ENCODE results near the gene LRRC14B. TPM values are rescaled to one million over a fixed set of nuclear protein-coding genes. Genes with fewer than 3 reads are reported as not detected.

LRRC14B gene
- total RNA-seq, 1 donor from 2014 or later, result not detected

- no peak overlapping the region for H3K9ac ChIP-seq (ENCODE audit: low read length)
- peaks cover 9% of the 10 kb centered on the region for H3K4me1 Mint-ChIP-seq (ENCODE audit: low read depth, unreplicated experiment)
- peaks cover 7% of the 10 kb centered on the region for H3K4me1 ChIP-seq (ENCODE audit: insufficient read depth, low read length)
- no peaks in the 10 kb centered on the region for H3K36me3 ChIP-seq (ENCODE audit: insufficient read depth, low read length)
- H3K27me3 Mint-ChIP-seq (ENCODE audit: low read depth, unreplicated experiment), result peaks cover 14% of the 10 kb centered on the region
- TF ChIP-seq, protein P1, sequence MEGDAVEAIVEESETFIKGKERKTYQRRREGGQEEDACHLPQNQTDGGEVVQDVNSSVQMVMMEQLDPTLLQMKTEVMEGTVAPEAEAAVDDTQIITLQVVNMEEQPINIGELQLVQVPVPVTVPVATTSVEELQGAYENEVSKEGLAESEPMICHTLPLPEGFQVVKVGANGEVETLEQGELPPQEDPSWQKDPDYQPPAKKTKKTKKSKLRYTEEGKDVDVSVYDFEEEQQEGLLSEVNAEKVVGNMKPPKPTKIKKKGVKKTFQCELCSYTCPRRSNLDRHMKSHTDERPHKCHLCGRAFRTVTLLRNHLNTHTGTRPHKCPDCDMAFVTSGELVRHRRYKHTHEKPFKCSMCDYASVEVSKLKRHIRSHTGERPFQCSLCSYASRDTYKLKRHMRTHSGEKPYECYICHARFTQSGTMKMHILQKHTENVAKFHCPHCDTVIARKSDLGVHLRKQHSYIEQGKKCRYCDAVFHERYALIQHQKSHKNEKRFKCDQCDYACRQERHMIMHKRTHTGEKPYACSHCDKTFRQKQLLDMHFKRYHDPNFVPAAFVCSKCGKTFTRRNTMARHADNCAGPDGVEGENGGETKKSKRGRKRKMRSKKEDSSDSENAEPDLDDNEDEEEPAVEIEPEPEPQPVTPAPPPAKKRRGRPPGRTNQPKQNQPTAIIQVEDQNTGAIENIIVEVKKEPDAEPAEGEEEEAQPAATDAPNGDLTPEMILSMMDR (IDR thresholded peaks at IDR 0.05; ENCODE audit: insufficient read depth, low read depth, low read length), result no peak
- no peak for TF ChIP-seq EZH2 (IDR thresholded peaks at IDR 0.05; ENCODE audit: insufficient read depth, low read length)
- peaks cover 5% of the 10 kb centered on the region for H3K36me3 Mint-ChIP-seq (ENCODE audit: low read depth, unreplicated experiment)
- H4K20me1 ChIP-seq (ENCODE audit: insufficient read depth, low read length), result peaks cover 3% of the 10 kb centered on the region
- H3K79me2 ChIP-seq (ENCODE audit: insufficient read depth, low read length), result no peaks in the 10 kb centered on the region
- H3K27me3 ChIP-seq (ENCODE audit: insufficient read depth, low read length), result peaks cover 9% of the 10 kb centered on the region
- no peak overlapping the region for H3K27ac ChIP-seq (ENCODE audit: low read depth, low read length)
- no peak for FAIRE-seq
- no peak overlapping the region for H3K4me2 ChIP-seq (ENCODE audit: low read length)
- no peaks in the 10 kb centered on the region for H3K9me3 Mint-ChIP-seq (ENCODE audit: unreplicated experiment)
- no peak overlapping the region for H3K4me3 ChIP-seq (ENCODE audit: insufficient read depth, low read depth, low read length)
- no peak overlapping the region for H3K27ac Mint-ChIP-seq (ENCODE audit: unreplicated experiment)
- no peak overlapping the region for H2AFZ ChIP-seq (ENCODE audit: low read depth, low read length)
- H3K9me3 ChIP-seq (ENCODE audit: insufficient read depth, low read depth, low read length), result no peaks in the 10 kb centered on the region
- no peak for DNase-seq (ENCODE audit: low read depth)
- H3K4me3 Mint-ChIP-seq (ENCODE audit: unreplicated experiment), result no peak overlapping the region
Measured at GRCh38 chr5:192970-193831, 1.9 kb downstream of the LRRC14B start.

- H3K27ac ChIP-seq (ENCODE audit: low read depth, low read length), result no peak overlapping the region
- H3K9ac ChIP-seq (ENCODE audit: low read length), result no peak overlapping the region
- no peak overlapping the region for H3K4me2 ChIP-seq (ENCODE audit: low read length)
- H2AFZ ChIP-seq (ENCODE audit: low read depth, low read length), result no peak overlapping the region
- peaks cover 3% of the 10 kb centered on the region for H4K20me1 ChIP-seq (ENCODE audit: insufficient read depth, low read length)
- peaks cover 9% of the 10 kb centered on the region for H3K27me3 Mint-ChIP-seq (ENCODE audit: low read depth, unreplicated experiment)
- no peak overlapping the region for H3K4me3 Mint-ChIP-seq (ENCODE audit: unreplicated experiment)
- H3K9me3 Mint-ChIP-seq (ENCODE audit: unreplicated experiment), result peaks cover 2% of the 10 kb centered on the region
- H3K36me3 ChIP-seq (ENCODE audit: insufficient read depth, low read length), result no peaks in the 10 kb centered on the region
- peaks cover 4% of the 10 kb centered on the region for H3K4me1 ChIP-seq (ENCODE audit: insufficient read depth, low read length)
- no peaks in the 10 kb centered on the region for H3K79me2 ChIP-seq (ENCODE audit: insufficient read depth, low read length)
- FAIRE-seq (no peak), DNase-seq (ENCODE audit: low read depth) (no peak)
- peaks cover 7% of the 10 kb centered on the region for H3K4me1 Mint-ChIP-seq (ENCODE audit: low read depth, unreplicated experiment)
- no peak overlapping the region for H3K27ac Mint-ChIP-seq (ENCODE audit: unreplicated experiment)
- peaks cover 7% of the 10 kb centered on the region for H3K36me3 Mint-ChIP-seq (ENCODE audit: low read depth, unreplicated experiment)
- H3K9me3 ChIP-seq (ENCODE audit: insufficient read depth, low read depth, low read length), result no peaks in the 10 kb centered on the region
- peaks cover 9% of the 10 kb centered on the region for H3K27me3 ChIP-seq (ENCODE audit: insufficient read depth, low read length)
- no peak for TF ChIP-seq EZH2 (IDR thresholded peaks at IDR 0.05; ENCODE audit: insufficient read depth, low read length)
- TF ChIP-seq, protein P1 (IDR thresholded peaks at IDR 0.05; ENCODE audit: insufficient read depth, low read depth, low read length), result no peak
- no peak overlapping the region for H3K4me3 ChIP-seq (ENCODE audit: insufficient read depth, low read depth, low read length)
Measured at GRCh38 chr5:194102-194501, 2.8 kb downstream of the LRRC14B start.
